Measurements from ENCODE around the gene GALNT18. TPM values are rescaled to one million over a fixed set of nuclear protein-coding genes. Genes with fewer than 3 reads are reported as not detected.

The GALNT18 gene
- total RNA-seq, 2 experiments from 2014 or later, result 6.8 to 7.4 TPM

- POLR2A ChIA-PET, result no interaction called here
- H3K4me3 Mint-ChIP-seq, result no peak overlapping the region
- intact Hi-C loops (cut with micrococcal nuclease), result no loop called here
- H3K27ac Mint-ChIP-seq, result no peak overlapping the region
- H3K36me3 Mint-ChIP-seq (ENCODE audit: low read depth), result no peaks in the 10 kb centered on the region
- H3K9me3 Mint-ChIP-seq, result no peaks in the 10 kb centered on the region
- DNase-seq (no peak), ATAC-seq (no peak)
- TF ChIP-seq CTCF (IDR thresholded peaks at IDR 0.05), result no peak
- H3K4me1 Mint-ChIP-seq (ENCODE audit: low read depth), result no peaks in the 10 kb centered on the region
- CTCF ChIA-PET, result interaction anchor here (1.0 kb wide), 1 partner anchor 146 kb away, joined by 3 read pairs; no protein-coding TSS in a partner anchor
- H3K27me3 Mint-ChIP-seq, result peaks cover 32% of the 10 kb centered on the region
Measured at GRCh38 chr11:11640996-11641395, 19.2 kb upstream of the GALNT18 start.

GRCh38 chr11:11640152-11640551, 18.3 kb upstream of the GALNT18 start:
- intact Hi-C loops (cut with micrococcal nuclease), result no loop called here
- POLR2A ChIA-PET, result no interaction called here
- H3K9me3 Mint-ChIP-seq, result no peaks in the 10 kb centered on the region
- ATAC-seq (no peak), DNase-seq (no peak)
- CTCF ChIA-PET, result interaction anchor here (1.0 to 1.4 kb wide), 2 partner anchors 18 to 147 kb away, joined by 3 to 4 read pairs; partner anchors contain the start of gene GALNT18
- H3K27me3 Mint-ChIP-seq, result peaks cover 30% of the 10 kb centered on the region
- no peaks in the 10 kb centered on the region for H3K4me1 Mint-ChIP-seq (ENCODE audit: low read depth)
- H3K27ac Mint-ChIP-seq, result no peak overlapping the region
- H3K36me3 Mint-ChIP-seq (ENCODE audit: low read depth), result no peaks in the 10 kb centered on the region
- TF ChIP-seq CTCF (IDR thresholded peaks at IDR 0.05), result no peak
- H3K4me3 Mint-ChIP-seq, result no peak overlapping the region

- no peak for TF ChIP-seq CTCF (IDR thresholded peaks at IDR 0.05)
- CTCF ChIA-PET, result no interaction called here
- no peak overlapping the region for H3K4me3 Mint-ChIP-seq
- intact Hi-C loops (cut with micrococcal nuclease), result no loop called here
- ATAC-seq, result no peak
- POLR2A ChIA-PET, result no interaction called here
- H3K9me3 Mint-ChIP-seq, result no peaks in the 10 kb centered on the region
- H3K36me3 Mint-ChIP-seq (ENCODE audit: low read depth), result no peaks in the 10 kb centered on the region
- no peak overlapping the region for H3K27ac Mint-ChIP-seq
- no peak for DNase-seq
- no peaks in the 10 kb centered on the region for H3K4me1 Mint-ChIP-seq (ENCODE audit: low read depth)
- H3K27me3 Mint-ChIP-seq, result peaks cover 18% of the 10 kb centered on the region
Measured at GRCh38 chr11:11636671-11637070, 14.9 kb upstream of the GALNT18 start.

GRCh38 chr11:11635443-11635842, 13.6 kb upstream of the GALNT18 start:
- peaks cover 11% of the 10 kb centered on the region for H3K27me3 Mint-ChIP-seq
- H3K27ac Mint-ChIP-seq, result no peak overlapping the region
- intact Hi-C loops (cut with micrococcal nuclease), result no loop called here
- no peak overlapping the region for H3K4me3 Mint-ChIP-seq
- no peak for DNase-seq
- no peaks in the 10 kb centered on the region for H3K4me1 Mint-ChIP-seq (ENCODE audit: low read depth)
- ChIA-PET POLR2A (no interaction called here), CTCF (no interaction called here)
- no peak for TF ChIP-seq CTCF (IDR thresholded peaks at IDR 0.05)
- H3K9me3 Mint-ChIP-seq, result no peaks in the 10 kb centered on the region
- no peak for ATAC-seq
- H3K36me3 Mint-ChIP-seq (ENCODE audit: low read depth), result no peaks in the 10 kb centered on the region

- Mint-ChIP-seq H3K4me3 (no peak overlapping the region), H3K27me3 (peaks cover 11% of the 10 kb centered on the region), H3K27ac (no peak overlapping the region), H3K9me3 (no peaks in the 10 kb centered on the region), H3K36me3 (ENCODE audit: low read depth) (no peaks in the 10 kb centered on the region), H3K4me1 (ENCODE audit: low read depth) (no peaks in the 10 kb centered on the region)
- ATAC-seq (no peak), DNase-seq (no peak)
- CTCF ChIA-PET, result no interaction called here
- intact Hi-C loops (cut with micrococcal nuclease), result no loop called here
- no peak for TF ChIP-seq CTCF (IDR thresholded peaks at IDR 0.05)
- POLR2A ChIA-PET, result no interaction called here
Measured at GRCh38 chr11:11629368-11629767, 7.6 kb upstream of the GALNT18 start.
